WERI-Rb-1 (cell line): Measurements from ENCODE around the gene USP14.

Source experiments
- DNase-seq: peaks from one replicate; pipeline ENCODE4 v3.0.0-alpha.2; 2020
- H3K27ac ChIP-seq: fragments of 250-450 bp; sonication (Bioruptor Pico); 2 replicates; pipeline ENCODE4 v1.5.1; 2020; ENCODE audit warnings: mild to moderate bottlenecking, moderate library complexity
- H3K27me3 ChIP-seq: fragments of 250-450 bp; sonication (Bioruptor Pico); 2 replicates; pipeline ENCODE4 v1.5.1; 2021; ENCODE audit warnings: mild to moderate bottlenecking, low read depth, moderate library complexity; ENCODE audit not compliant: insufficient read depth, severe bottlenecking
- H3K36me3 ChIP-seq: fragments of 250-450 bp; sonication (Bioruptor Pico); 2 replicates; pipeline ENCODE4 v1.5.1; 2020; ENCODE audit warnings: mild to moderate bottlenecking, moderate library complexity
- H3K4me3 ChIP-seq: 2 replicates; pipeline ENCODE4 v1.5.1; 2011; ENCODE audit warnings: low read depth, mild to moderate bottlenecking, control low read depth, low read length
- H3K9me3 ChIP-seq: fragments of 250-450 bp; sonication (Bioruptor Pico); 2 replicates; pipeline ENCODE4 v1.5.1; 2021; ENCODE audit warnings: mild to moderate bottlenecking, moderate library complexity; ENCODE audit not compliant: severe bottlenecking
- CTCF ChIP-seq: IDR thresholded peaks from 2 replicates; pipeline ENCODE4 v1.5.1; 2011; ENCODE audit warnings: low read depth, mild to moderate bottlenecking, control low read depth, inconsistent platforms, low read length

Gene USP14

GRCh38 chr18:217532-218336 lies 59.4 kb downstream of the USP14 start:
- no peak for DNase-seq
- Histone ChIP-seq H3K9me3 (no peaks in the 10 kb centered on the region), H3K27me3 (no peaks in the 10 kb centered on the region), H3K36me3 (peaks cover 69% of the 10 kb centered on the region), H3K27ac (no peak overlapping the region), H3K4me3 (no peak overlapping the region)
- TF ChIP-seq CTCF, result no peak

GRCh38 chr18:220708-221107 lies 62.4 kb downstream of the USP14 start:
- peaks cover 73% of the 10 kb centered on the region for H3K36me3 ChIP-seq
- H3K27me3 ChIP-seq, result no peaks in the 10 kb centered on the region
- H3K9me3 ChIP-seq, result no peaks in the 10 kb centered on the region
- no peak overlapping the region for H3K27ac ChIP-seq
- DNase-seq, result no peak
- H3K4me3 ChIP-seq, result no peak overlapping the region
- no peak for TF ChIP-seq CTCF

GRCh38 chr18:225745-226144 lies 67.4 kb downstream of the USP14 start:
- Histone ChIP-seq H3K4me3 (no peak overlapping the region), H3K27ac (no peak overlapping the region), H3K27me3 (no peaks in the 10 kb centered on the region), H3K36me3 (peaks cover 74% of the 10 kb centered on the region), H3K9me3 (no peaks in the 10 kb centered on the region)
- TF ChIP-seq CTCF, result no peak
- no peak for DNase-seq

GRCh38 chr18:227374-227773 lies 69.0 kb downstream of the USP14 start:
- peaks cover 68% of the 10 kb centered on the region for H3K36me3 ChIP-seq
- H3K27ac ChIP-seq, result no peak overlapping the region
- no peaks in the 10 kb centered on the region for H3K9me3 ChIP-seq
- no peak for DNase-seq
- H3K27me3 ChIP-seq, result no peaks in the 10 kb centered on the region
- no peak overlapping the region for H3K4me3 ChIP-seq
- no peak for TF ChIP-seq CTCF

- no peaks in the 10 kb centered on the region for H3K27me3 ChIP-seq
- no peak overlapping the region for H3K27ac ChIP-seq
- no peak for TF ChIP-seq CTCF
- H3K9me3 ChIP-seq, result no peaks in the 10 kb centered on the region
- peaks cover 63% of the 10 kb centered on the region for H3K36me3 ChIP-seq
- H3K4me3 ChIP-seq, result no peak overlapping the region
- DNase-seq, result no peak
These were observed 69.5 kb downstream of the USP14 start for GRCh38 chr18:227902-228301.

- H3K27ac ChIP-seq, result no peak overlapping the region
- no peak for DNase-seq
- TF ChIP-seq CTCF, result no peak
- H3K9me3 ChIP-seq, result no peaks in the 10 kb centered on the region
- no peak overlapping the region for H3K4me3 ChIP-seq
- H3K36me3 ChIP-seq, result peaks cover 56% of the 10 kb centered on the region
- no peaks in the 10 kb centered on the region for H3K27me3 ChIP-seq
These were observed 70.2 kb downstream of the USP14 start for GRCh38 chr18:228586-228985.
